ENCODE data around the gene POPDC3.

The POPDC3 gene

GRCh38 chr6:105192707-105193465, 13.1 kb upstream of the POPDC3 start:
- Histone ChIP-seq H3K4me3 (ENCODE audit: severe bottlenecking) (no peak overlapping the region), H3K36me3 (ENCODE audit: low read depth) (no peaks in the 10 kb centered on the region), H3K4me1 (ENCODE audit: insufficient read depth, poor library complexity, severe bottlenecking) (peaks cover 11% of the 10 kb centered on the region), H3K27ac (ENCODE audit: poor library complexity, severe bottlenecking) (no peak overlapping the region), H3K27me3 (ENCODE audit: insufficient read depth, poor library complexity, severe bottlenecking) (no peaks in the 10 kb centered on the region), H3K9me3 (ENCODE audit: severe bottlenecking) (no peaks in the 10 kb centered on the region)
- ATAC-seq (ENCODE audit: low read depth) (peak; percentile 84), DNase-seq (ENCODE audit: low spot score) (no peak)
- no peak for TF ChIP-seq CTCF (IDR thresholded peaks at IDR 0.05; ENCODE audit: poor library complexity, severe bottlenecking)

GRCh38 chr6:105191351-105191750, 11.5 kb upstream of the POPDC3 start:
- Histone ChIP-seq H3K27me3 (ENCODE audit: insufficient read depth, poor library complexity, severe bottlenecking) (no peaks in the 10 kb centered on the region), H3K9me3 (ENCODE audit: severe bottlenecking) (no peaks in the 10 kb centered on the region), H3K4me3 (ENCODE audit: severe bottlenecking) (no peak overlapping the region), H3K4me1 (ENCODE audit: insufficient read depth, poor library complexity, severe bottlenecking) (peaks cover 9% of the 10 kb centered on the region), H3K36me3 (ENCODE audit: low read depth) (no peaks in the 10 kb centered on the region), H3K27ac (ENCODE audit: poor library complexity, severe bottlenecking) (no peak overlapping the region)
- TF ChIP-seq CTCF (IDR thresholded peaks at IDR 0.05; ENCODE audit: poor library complexity, severe bottlenecking) = no peak
- no peak for DNase-seq (ENCODE audit: low spot score)
- ATAC-seq (ENCODE audit: low read depth) = no peak

- H3K27me3 ChIP-seq (ENCODE audit: insufficient read depth, poor library complexity, severe bottlenecking) = no peaks in the 10 kb centered on the region
Measured at GRCh38 chr6:105189026-105189820, 9.4 kb upstream of the POPDC3 start.

GRCh38 chr6:105188251-105188650, 8.4 kb upstream of the POPDC3 start:
- no peak for TF ChIP-seq CTCF (IDR thresholded peaks at IDR 0.05; ENCODE audit: poor library complexity, severe bottlenecking)
- ATAC-seq (ENCODE audit: low read depth) = no peak
- no peak overlapping the region for H3K27ac ChIP-seq (ENCODE audit: poor library complexity, severe bottlenecking)
- DNase-seq (ENCODE audit: low spot score) = no peak
- no peak overlapping the region for H3K4me3 ChIP-seq (ENCODE audit: severe bottlenecking)
- no peaks in the 10 kb centered on the region for H3K9me3 ChIP-seq (ENCODE audit: severe bottlenecking)
- H3K36me3 ChIP-seq (ENCODE audit: low read depth) = no peaks in the 10 kb centered on the region
- H3K4me1 ChIP-seq (ENCODE audit: insufficient read depth, poor library complexity, severe bottlenecking) = peaks cover 3% of the 10 kb centered on the region
- no peaks in the 10 kb centered on the region for H3K27me3 ChIP-seq (ENCODE audit: insufficient read depth, poor library complexity, severe bottlenecking)

More at GRCh38 chr6:105189026-105189820, 9.4 kb upstream of the POPDC3 start:
- Histone ChIP-seq H3K4me1 (ENCODE audit: insufficient read depth, poor library complexity, severe bottlenecking) (peaks cover 3% of the 10 kb centered on the region), H3K27ac (ENCODE audit: poor library complexity, severe bottlenecking) (no peak overlapping the region), H3K4me3 (ENCODE audit: severe bottlenecking) (no peak overlapping the region), H3K36me3 (ENCODE audit: low read depth) (no peaks in the 10 kb centered on the region), H3K9me3 (ENCODE audit: severe bottlenecking) (no peaks in the 10 kb centered on the region)
- TF ChIP-seq CTCF (IDR thresholded peaks at IDR 0.05; ENCODE audit: poor library complexity, severe bottlenecking) = no peak
- no peak for ATAC-seq (ENCODE audit: low read depth)
- DNase-seq (ENCODE audit: low spot score) = no peak
